SH-SY5Y (cell line): ENCODE data around the gene CDKN2AIP.

ENCODE experiments used
- GATA2 ChIP-seq: IDR thresholded peaks from 2 replicates; pipeline ENCODE4 v1.6.1; 2011; ENCODE audit warnings: mild to moderate bottlenecking, low read depth, low read length
- GATA3 ChIP-seq: IDR thresholded peaks from 2 replicates; pipeline ENCODE4 v1.6.1; 2011; ENCODE audit warnings: low read depth, mild to moderate bottlenecking, low read length, moderate library complexity

The CDKN2AIP gene

DNA sequence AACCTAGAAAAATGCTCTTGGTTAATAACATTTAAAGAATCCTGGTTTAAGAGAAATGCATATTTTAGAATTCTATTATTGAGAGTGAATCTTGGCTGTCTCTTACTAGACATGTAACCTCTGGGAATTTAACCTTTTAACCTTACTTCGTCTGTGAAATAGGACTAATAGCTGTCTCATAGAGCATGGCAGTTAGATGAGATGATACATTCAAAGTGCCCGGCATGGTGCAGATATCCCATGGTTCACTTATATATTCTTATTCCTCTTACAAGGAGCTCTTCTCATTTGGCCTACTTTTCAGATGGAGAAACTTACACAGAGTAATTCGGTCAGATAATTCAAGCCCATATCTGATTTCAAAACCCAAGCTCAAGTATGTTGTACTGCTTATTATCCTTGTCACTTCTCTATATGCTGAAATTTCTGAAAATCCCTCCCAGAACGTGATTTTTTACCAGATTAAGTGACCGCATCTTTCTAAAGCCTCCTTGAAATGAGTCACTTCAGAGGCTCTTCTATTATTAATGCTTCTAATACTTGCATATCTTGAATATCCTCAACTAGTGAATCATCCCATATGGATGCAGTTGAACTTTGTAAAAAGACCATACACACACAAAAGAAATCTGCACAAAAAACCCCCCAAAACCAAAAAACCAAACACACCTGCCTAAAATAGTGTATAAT is 4.9 kb downstream of the CDKN2AIP start:
- no peak for TF ChIP-seq GATA3
- TF ChIP-seq GATA2: no peak

DNA sequence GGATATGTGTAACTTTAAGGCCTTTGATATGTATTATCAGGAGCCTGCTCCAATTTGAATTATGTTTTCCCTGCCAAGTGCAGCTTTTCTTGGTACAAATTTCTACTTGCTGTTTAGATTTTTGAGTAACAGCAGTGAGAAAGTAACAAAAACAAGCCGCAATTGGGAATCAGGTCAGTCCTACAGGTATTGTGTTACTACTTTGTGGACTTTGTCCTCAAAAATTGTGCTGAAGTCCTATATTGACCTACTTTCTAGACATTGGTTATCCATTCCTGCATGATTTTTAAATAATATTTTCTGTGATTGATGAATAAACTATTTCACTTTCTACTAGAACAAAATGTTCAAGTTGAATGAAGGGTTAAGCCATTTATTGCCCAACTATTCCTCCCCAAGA is 5.7 kb downstream of the CDKN2AIP start:
- TF ChIP-seq GATA2 (no peak), GATA3 (no peak)

GRCh38 chr4:183455431-183456195 is 11.2 kb downstream of the CDKN2AIP start:
- TF ChIP-seq GATA3 (no peak), GATA2 (no peak)

- TF ChIP-seq GATA2 (no peak), GATA3 (no peak)
Observed at GRCh38 chr4:183458005-183458404, 13.6 kb downstream of the CDKN2AIP start.

DNA sequence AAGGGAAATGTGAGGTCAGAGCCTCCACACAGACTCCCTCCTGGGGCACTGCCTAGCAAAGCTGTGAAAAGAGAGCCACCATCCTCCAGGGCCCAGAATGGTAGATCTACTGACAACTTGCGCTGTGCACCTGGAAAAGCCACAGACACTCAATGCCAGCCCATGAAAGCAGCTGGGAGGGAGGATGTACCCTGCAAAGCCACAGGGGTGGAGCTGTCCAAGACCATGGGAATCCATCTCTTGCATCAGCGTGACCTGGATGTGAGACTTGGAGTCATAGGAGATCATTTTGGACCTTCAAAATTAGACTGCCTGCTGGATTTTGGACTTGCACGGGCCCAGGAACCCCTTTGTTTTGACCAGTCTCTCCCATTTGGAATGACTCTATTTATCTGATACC is 22.8 kb downstream of the CDKN2AIP start:
- TF ChIP-seq GATA3: no peak
- TF ChIP-seq GATA2: no peak

DNA sequence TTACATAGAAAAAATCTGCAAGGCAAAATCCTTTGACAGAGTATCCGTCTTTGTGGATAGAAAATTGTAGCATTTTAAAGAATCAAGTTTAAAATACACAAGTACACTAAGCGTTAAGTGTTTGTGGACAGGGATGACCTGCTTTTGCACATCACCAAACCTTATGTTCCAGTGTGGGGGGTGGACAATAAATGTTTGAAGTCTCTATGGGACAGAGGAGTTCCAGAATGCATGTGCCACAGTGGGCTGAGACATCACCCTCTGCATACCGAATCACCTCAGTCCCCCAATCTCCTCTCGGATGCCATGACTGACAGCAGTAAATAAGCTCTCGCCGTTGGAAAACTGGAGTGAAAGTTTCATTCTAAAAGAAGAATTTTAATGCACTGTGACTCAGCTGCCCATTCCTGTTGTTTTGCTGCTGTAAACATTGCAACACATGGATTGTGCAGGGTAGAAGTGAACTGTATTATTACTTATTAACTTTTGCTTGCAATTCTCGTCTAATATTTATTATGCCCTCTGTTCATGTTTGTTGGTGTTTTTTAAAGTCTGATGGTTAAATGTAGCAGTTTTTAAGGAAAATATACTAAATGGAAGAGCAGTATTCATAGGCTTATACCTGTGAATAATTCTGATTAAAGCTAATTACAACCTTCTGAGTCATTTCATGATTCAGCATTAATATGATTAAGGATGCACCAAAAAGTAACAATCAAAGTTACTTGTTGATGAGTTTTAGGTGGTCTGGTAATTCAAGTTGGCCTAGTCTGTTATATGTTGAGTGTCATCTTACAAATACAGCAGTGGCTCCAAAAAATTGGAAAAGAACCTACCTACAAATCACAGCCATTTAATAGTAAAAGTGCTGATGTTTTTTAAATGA is 24.0 kb downstream of the CDKN2AIP start:
- TF ChIP-seq GATA3 (no peak), GATA2 (no peak)

DNA sequence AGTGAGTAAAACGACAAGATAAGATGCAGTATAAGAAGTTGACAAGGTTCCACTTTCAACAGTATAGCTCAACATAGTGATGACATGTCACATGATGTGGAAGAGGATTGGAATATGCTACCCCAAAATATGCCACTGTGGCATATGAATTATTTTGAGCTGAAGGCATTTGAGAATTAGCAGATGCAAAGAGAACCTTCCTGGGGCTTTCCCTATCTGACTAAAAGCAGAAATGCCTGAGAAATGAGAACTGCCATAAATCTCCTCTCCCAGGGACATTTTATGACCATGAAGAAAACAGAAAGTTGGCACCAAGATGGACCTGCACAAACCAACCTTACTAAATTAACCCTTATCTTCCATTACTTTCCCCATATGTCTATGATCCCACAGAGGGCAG is 24.8 kb downstream of the CDKN2AIP start:
- TF ChIP-seq GATA3: no peak
- TF ChIP-seq GATA2: no peak

- TF ChIP-seq GATA2 (no peak), GATA3 (no peak)
Observed at GRCh38 chr4:183469936-183470335, 25.5 kb downstream of the CDKN2AIP start.

DNA sequence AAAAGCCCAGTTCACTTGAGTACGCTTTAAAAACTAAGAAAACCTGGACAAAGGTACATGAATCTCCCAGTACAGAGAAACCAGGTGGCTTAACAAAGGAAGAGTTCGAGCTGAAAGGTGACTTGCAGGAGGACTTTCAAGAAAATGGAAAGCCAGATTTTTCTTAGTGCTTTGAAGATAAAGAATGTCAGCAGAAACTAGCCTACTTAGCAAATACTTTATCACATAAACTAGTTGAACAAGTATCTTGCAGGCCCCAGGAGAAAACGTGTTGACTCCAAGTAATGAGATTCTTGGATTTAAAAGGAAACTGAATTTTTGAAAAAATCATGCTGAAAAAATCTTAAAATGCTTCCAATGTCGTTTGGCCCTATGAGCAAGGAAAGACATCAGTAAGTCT is 26.4 kb downstream of the CDKN2AIP start:
- TF ChIP-seq GATA2 (no peak), GATA3 (no peak)

GRCh38 chr4:183471946-183472708 is 27.7 kb downstream of the CDKN2AIP start:
- TF ChIP-seq GATA2 (no peak), GATA3 (no peak)

- TF ChIP-seq GATA3 (no peak), GATA2 (no peak)
Observed at GRCh38 chr4:183478123-183478522, 33.7 kb downstream of the CDKN2AIP start.

- no peak for TF ChIP-seq GATA3
- TF ChIP-seq GATA2: no peak
Observed at GRCh38 chr4:183478926-183479325, 34.5 kb downstream of the CDKN2AIP start.

DNA sequence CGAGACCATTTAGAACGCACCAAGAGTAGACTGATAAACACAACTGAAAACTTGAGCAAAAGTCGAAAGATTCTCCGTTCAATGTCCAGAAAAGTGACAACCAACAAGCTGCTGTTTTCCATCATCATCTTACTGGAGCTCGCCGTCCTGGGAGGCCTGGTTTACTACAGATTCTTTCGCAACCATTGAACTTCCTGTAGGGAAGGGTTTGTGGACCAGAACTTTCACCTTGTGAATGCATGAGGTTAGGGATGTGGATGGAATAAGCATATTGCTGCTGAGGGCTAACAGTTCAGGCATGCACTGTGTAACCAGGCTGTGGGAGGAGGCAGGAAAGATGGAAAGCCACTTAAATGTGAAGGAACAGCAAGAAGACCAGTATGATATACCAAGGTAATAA is 39.6 kb downstream of the CDKN2AIP start:
- TF ChIP-seq GATA3: no peak
- TF ChIP-seq GATA2: no peak
